Heart left ventricle (tissue), 16 donors: ENCODE measurements around the gene TASL. TPM values are rescaled to one million over a fixed set of nuclear protein-coding genes. Genes with fewer than 3 reads are reported as not detected.

Experiments
- ATAC-seq, 4 donors: fragments of 200-7000 bp; cut with Tn5 transposase; one replicate each; pipeline ENCODE4 v1.9.1; 2020 to 2022; ENCODE audit warnings: moderate library complexity in 4 of 4, mild to moderate bottlenecking in 3 of 4, moderate number of reproducible peaks in 1 of 4
- DNase-seq, 5 donors: peaks; one replicate each; pipeline ENCODE4 v3.0.0-alpha.2; 2020
- H3K27ac ChIP-seq, 12 donors: fragments of 200-600 bp; sonication (generic) in 4 of 12; one replicate each; pipeline versions ENCODE4 v1.5.0 to v1.8.0; 2016 to 2022; ENCODE audit warnings: mild to moderate bottlenecking in 2 of 12
- H3K27me3 ChIP-seq, 9 donors: fragments of 200-600 bp; sonication (generic) in 2 of 9; one replicate each; pipeline versions ENCODE4 v1.5.1 to v1.8.0; 2016 to 2022; ENCODE audit warnings: mild to moderate bottlenecking in 3 of 9
- H3K36me3 ChIP-seq, 9 donors: fragments of 200-600 bp; sonication (generic) in 2 of 9; one replicate each; pipeline versions ENCODE4 v1.5.0 to v1.8.0; 2018 to 2022; ENCODE audit warnings: mild to moderate bottlenecking in 2 of 9
- H3K4me1 ChIP-seq, 12 donors: fragments of 200-600 bp; sonication (generic) in 4 of 12; one replicate each; pipeline versions ENCODE4 v1.5.0 to v1.8.0; 2016 to 2022; ENCODE audit warnings: mild to moderate bottlenecking in 3 of 12
- H3K4me3 ChIP-seq, 12 donors: fragments of 200-600 bp; sonication (generic) in 4 of 12; one replicate each; pipeline versions ENCODE4 v1.5.0 to v1.8.0; 2017 to 2022; ENCODE audit warnings: mild to moderate bottlenecking in 9 of 12, moderate library complexity in 4 of 12
- H3K9me3 ChIP-seq, 12 donors: fragments of 200-600 bp; sonication (generic) in 4 of 12; one replicate each; pipeline versions ENCODE4 v1.5.0 to v1.8.0; 2016 to 2022; ENCODE audit warnings: mild to moderate bottlenecking in 1 of 12
- POLR2A ChIP-seq, 2 donors: fragments of 450-650 bp; IDR thresholded peaks; one replicate each; pipeline ENCODE4 v1.6.1; 2017; ENCODE audit warnings: antibody characterized with exemption in 2 of 2, mild to moderate bottlenecking in 2 of 2, moderate library complexity in 2 of 2
- WGBS, 4 donors: extraction: QIAGEN DNeasy Blood & Tissue Kit in 2 of 4; methylation state at CpG; one replicate each; pipeline versions ENCODE4 v1.1.5 to v1.1.7; 2013 to 2018; 5-methylcytosine and 5-hydroxymethylcytosine counted together
- intact Hi-C, 10 donors: fragments of 100-400 bp; cut with DNase I; formaldehyde crosslinking; loops; one replicate each; pipeline versions ENCODE4 v1.11.1 to v1.14.2; 2022
- long read RNA-seq, 3 donors: library from polyadenylated mRNA; unstranded; transcript quantifications; one replicate each; pipeline ENCODE4 v2.0.0, GENCODE V29; 2020 to 2021
- polyA plus RNA-seq, 2 donors: library from polyadenylated mRNA; stranded (reverse); fragments of 200-250 nt; gene quantifications; one replicate each; pipeline ENCODE4 v1.2.3, GENCODE V29; 2013
- total RNA-seq, 9 donors: library from RNA; depleted of rRNA in 2 of 9; stranded (reverse); fragments of >200 nt in 2 of 9; fragmentation: NEBNext Ultra II Directional in 3 of 9; extraction: Animal tissue kit (Norgen Biotek cat#: 25700) in 3 of 9; gene quantifications; one replicate each; pipeline versions ENCODE4 v1.1.0 to v1.2.4, GENCODE V29; 2016 to 2023
- TF ChIP-seq, protein P1 (sequence below), 12 donors: fragments of 200-600 bp; sonication (generic) in 4 of 12; IDR thresholded peaks; one replicate each; pipeline versions ENCODE4 v1.5.0 to v1.8.0; 2018 to 2022; ENCODE audit warnings: antibody characterized with exemption in 12 of 12, mild to moderate bottlenecking in 5 of 12
- donor health status: ischemic (EF 13 %, LVEDD 7.1; RV severe dilation, severe dysfunction).
- donor health status: healthy with polysubstance abuse.
- donor health status: DM: no; HTN: yes; CAD: no.
- donor health status: DM: no; HTN: no; CAD: no.
- donor health status: ischemic (EF 25% LVEDD 6.9; RV normal size, moderate dysfunction).
- donor health status: ischemic (EF 25% LVEDD 5.7; RV mildly dilated, moderate dysfunction).
- donor health status: healthy.
- donor health status: DM: yes; HTN: yes; CAD: no.
- donor health status: ischemic (EF 35%, LVEDD 5.7; RV mildly dilated, moderate dysfunction).
- donor health status: nonischemic (EF 11% LVEDD 7.7; RV severe dilation, severe dysfunction).
- donor health status: DM: yes; HTN: yes; CAD: no.
- donor health status: PGD.
- donor health status: ischemic (EF 29% LVEDD 5.4; RV normal size, mild dysfunction).
- donor health status: nonischemic (EF 23%, LVEDD 6.1; RV moderate dilation, normal function).

TASL gene
- 1 to 10 TPM in 2 of 9 donors, under 1 TPM in 5, not detected in 2; 0.21 to 5.2 (median 0.40) TPM for total RNA-seq
- under 1 TPM; 0.15 to 0.18 TPM for polyA plus RNA-seq
- long read RNA-seq, donor 1 = 0 reads
- long read RNA-seq, donor 2 = 0 reads
- long read RNA-seq, donor 3 = 0 reads

DNA sequence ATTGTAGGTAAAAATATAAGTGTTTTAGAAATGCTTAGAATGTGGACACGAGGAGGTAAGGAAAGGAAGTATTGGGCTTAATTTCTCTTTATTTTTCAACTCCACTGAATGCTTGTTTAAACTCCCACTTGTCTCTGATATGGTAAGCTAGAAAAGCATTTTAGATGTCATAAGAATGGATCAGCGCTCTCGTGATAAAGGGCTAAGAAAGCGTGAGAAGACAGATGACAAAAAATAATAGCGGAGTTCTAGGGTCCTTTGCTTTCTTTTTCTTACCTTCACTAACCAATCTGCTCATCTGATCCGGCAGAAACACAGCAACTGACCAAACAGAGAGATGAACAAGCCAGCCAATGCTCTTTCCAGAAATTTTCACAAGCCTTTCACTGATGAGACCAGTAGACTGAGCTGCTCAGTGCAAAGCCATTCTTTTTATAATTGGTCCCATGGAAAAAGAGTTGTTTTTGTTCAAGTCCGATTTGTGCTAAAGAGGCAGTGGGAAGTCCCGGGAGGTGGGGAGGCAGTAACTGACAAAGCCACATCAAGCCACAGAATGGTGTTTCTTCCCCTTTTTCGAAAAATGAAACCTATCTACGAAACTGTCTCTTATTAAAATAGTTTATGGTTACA, at the start of gene TASL:
TSS of gene TASL (minus strand) at position 405 of the 630 bp plus-strand sequence. CDS start 17,411 bp downstream, outside the sequence.
- Histone ChIP-seq H3K27ac (peak within 1 kb of the TSS in 3 of 12 donors; percentile 9 to 82 (median 34)), H3K4me1 (peaks cover 0 to 4% (median 0%) of the 10 kb centered on the region in 12 donors), H3K4me3 (peak within 1 kb of the TSS in 6 of 12 donors; percentile 4 to 48 (median 24)), H3K36me3 (no peaks in the 10 kb centered on the region), H3K9me3 (no peaks in the 10 kb centered on the region), H3K27me3 (no peaks in the 10 kb centered on the region)
- DNase-seq = no peak
- WGBS, 4 donors = 69 to 76% (median 72%) methylated on average over 10 of the region's 10 CpGs
- ATAC-seq = no peak
- intact Hi-C loops = loop anchor here in 3 of 10 donors (5.0 to 10.0 kb wide), 2 partner anchors 135 to 137 kb away; no protein-coding TSS in a partner anchor
- no peak for TF ChIP-seq POLR2A (IDR thresholded peaks at IDR 0.05)
- TF ChIP-seq, protein P1, sequence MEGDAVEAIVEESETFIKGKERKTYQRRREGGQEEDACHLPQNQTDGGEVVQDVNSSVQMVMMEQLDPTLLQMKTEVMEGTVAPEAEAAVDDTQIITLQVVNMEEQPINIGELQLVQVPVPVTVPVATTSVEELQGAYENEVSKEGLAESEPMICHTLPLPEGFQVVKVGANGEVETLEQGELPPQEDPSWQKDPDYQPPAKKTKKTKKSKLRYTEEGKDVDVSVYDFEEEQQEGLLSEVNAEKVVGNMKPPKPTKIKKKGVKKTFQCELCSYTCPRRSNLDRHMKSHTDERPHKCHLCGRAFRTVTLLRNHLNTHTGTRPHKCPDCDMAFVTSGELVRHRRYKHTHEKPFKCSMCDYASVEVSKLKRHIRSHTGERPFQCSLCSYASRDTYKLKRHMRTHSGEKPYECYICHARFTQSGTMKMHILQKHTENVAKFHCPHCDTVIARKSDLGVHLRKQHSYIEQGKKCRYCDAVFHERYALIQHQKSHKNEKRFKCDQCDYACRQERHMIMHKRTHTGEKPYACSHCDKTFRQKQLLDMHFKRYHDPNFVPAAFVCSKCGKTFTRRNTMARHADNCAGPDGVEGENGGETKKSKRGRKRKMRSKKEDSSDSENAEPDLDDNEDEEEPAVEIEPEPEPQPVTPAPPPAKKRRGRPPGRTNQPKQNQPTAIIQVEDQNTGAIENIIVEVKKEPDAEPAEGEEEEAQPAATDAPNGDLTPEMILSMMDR (IDR thresholded peaks at IDR 0.05) = no peak

DNA sequence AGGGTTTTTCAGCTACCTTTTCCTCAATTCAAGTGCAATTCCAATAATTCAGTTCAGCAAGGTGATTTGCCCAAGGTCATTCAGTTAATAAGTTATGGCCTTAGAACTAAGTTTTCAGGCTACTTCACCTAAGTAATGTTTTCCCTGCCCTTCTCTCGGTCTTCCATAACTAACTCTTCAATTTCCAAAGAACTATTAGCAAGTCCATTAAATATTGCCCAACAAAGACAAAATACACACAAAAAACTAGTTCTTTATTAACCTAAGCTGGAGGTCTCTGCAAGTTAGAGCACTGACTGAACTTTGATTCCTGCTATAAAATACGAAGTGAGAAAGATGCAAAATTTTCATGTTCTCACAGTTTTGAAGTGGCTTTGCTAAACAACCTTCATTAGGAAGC, 48.8 kb upstream of the TASL start:
- Histone ChIP-seq H3K4me3 (no peak overlapping the region), H3K27me3 (peaks cover 0 to 2% (median 0%) of the 10 kb centered on the region in 9 donors), H3K4me1 (peaks cover 0 to 1% (median 0%) of the 10 kb centered on the region in 12 donors), H3K27ac (no peak overlapping the region), H3K9me3 (peaks cover 0 to 11% (median 3%) of the 10 kb centered on the region in 12 donors), H3K36me3 (no peaks in the 10 kb centered on the region)
- DNase-seq = no peak
- ATAC-seq = no peak
- no peak for TF ChIP-seq POLR2A (IDR thresholded peaks at IDR 0.05)
- TF ChIP-seq, protein P1 (IDR thresholded peaks at IDR 0.05) = no peak
- WGBS, 4 donors = 65 to 85% (median 76%) methylated on average over 2 of the region's 2 CpGs
- intact Hi-C loops = no loop called here

GRCh38 chrX:30622361-30622760, 44.8 kb upstream of the TASL start:
- H3K27ac ChIP-seq = no peak overlapping the region
- no peak overlapping the region for H3K4me3 ChIP-seq
- no peaks in the 10 kb centered on the region for H3K27me3 ChIP-seq
- H3K9me3 ChIP-seq = peaks cover 0 to 11% (median 3%) of the 10 kb centered on the region in 12 donors
- peaks cover 0 to 12% (median 0%) of the 10 kb centered on the region in 12 donors for H3K4me1 ChIP-seq
- no peak for ATAC-seq
- no peak for DNase-seq
- WGBS, 4 donors = 90 to 96% (median 93%) methylated on average over 2 of the region's 2 CpGs
- TF ChIP-seq POLR2A (IDR thresholded peaks at IDR 0.05) = no peak
- TF ChIP-seq, protein P1 (IDR thresholded peaks at IDR 0.05) = no peak
- no peaks in the 10 kb centered on the region for H3K36me3 ChIP-seq
- intact Hi-C loops = no loop called here

DNA sequence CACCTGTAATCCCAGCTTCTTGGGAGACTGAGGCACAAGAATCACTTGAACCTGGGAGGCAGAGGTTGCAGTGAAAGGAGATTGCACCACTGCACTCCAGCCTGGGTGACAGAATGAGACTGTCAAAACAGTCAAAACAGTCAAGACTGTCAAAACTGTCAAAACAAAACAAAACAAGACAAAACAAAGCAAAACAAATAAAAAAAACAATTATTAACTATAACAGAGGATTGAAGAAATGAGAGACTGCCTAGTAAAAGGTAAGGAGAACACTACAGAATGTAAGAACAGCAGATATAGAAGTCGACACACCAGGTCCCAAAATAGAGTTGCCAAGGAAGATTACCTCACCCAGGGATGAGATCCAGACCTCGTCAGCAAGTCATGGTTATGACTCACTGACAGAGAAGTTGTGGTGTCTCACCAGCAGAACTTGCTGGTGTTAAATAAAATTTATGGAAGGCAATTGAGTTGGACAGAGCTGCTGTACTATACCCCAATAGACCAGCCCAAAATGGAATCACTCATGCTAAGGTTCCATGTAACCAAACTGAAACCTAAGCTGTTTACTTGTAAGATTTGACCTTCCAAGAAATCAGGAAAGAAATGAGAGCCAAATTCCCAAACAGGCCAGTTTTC, 43.5 kb upstream of the TASL start:
- H3K36me3 ChIP-seq = no peaks in the 10 kb centered on the region
- peak overlapping the region in 8 of 12 donors; percentile 8 to 61 (median 38) for H3K27ac ChIP-seq
- 7 to 24% (median 18%) methylated on average over 2 of the region's 2 CpGs for WGBS, 4 donors
- DNase-seq = peak in 4 of 5 donors; percentile 24 to 44 (median 38)
- peak; percentile 86 to 97 (median 94) for ATAC-seq
- TF ChIP-seq, protein P1 (IDR thresholded peaks at IDR 0.05) = no peak
- TF ChIP-seq POLR2A (IDR thresholded peaks at IDR 0.05) = no peak
- peaks cover 0 to 15% (median 3%) of the 10 kb centered on the region in 12 donors for H3K9me3 ChIP-seq
- intact Hi-C loops = no loop called here
- H3K4me1 ChIP-seq = peaks cover 0 to 12% (median 0%) of the 10 kb centered on the region in 12 donors
- H3K4me3 ChIP-seq = no peak overlapping the region
- no peaks in the 10 kb centered on the region for H3K27me3 ChIP-seq
